ENCODE results near the gene TCP11.

Gene TCP11

DNA sequence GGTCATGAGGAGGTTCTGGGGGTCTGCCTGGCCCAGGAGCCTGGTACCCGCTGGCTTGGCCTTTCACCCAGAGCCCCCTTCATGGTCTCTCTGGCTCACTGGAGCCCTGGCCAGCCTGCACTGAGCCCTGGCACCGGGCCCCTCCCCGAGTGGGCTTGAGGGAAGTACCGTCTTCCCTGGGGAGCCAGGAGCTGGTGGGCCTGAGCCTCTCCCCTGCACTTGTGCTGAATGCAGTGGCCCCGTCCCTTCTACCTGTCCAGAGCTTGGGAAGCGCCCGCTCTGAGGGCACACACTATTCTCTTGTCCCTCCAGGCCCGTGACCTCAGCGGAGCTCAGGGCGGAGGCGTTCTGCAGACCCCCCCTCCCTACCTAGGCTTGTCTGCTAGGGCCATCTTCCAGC lies 62.2 kb downstream of the TCP11 start:
- DNase-seq = peak; percentile 50

DNA sequence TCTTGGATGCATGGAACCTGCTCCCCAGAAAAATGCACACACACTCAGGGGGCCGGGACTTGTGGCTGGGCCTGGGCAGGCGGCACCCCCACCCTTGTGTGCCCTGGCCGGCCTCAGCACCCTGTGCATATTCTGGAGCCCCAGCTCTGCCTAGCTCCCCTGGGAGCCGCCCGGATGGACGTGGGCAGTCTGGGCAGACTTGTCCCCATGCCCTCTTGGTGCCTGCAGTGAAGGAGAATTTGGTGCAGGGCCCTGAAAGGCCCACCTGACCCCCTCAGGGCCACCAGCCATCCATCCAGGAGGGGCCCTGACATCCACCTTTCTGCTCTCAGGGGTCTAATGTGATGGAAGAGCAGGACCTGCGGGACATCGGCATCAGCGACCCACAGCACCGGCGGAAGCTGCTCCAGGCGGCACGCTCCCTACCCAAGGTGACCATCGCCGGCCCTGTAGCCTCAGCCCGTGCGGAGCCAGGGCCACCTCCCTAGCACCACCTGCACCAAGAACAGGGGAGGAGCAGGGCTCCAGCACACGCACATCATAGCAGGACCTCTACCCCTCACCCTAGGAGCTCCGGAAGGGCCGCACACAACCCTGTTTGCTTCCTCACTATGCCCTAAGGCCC lies 62.8 kb downstream of the TCP11 start:
- peak; percentile 19 for DNase-seq

DNA sequence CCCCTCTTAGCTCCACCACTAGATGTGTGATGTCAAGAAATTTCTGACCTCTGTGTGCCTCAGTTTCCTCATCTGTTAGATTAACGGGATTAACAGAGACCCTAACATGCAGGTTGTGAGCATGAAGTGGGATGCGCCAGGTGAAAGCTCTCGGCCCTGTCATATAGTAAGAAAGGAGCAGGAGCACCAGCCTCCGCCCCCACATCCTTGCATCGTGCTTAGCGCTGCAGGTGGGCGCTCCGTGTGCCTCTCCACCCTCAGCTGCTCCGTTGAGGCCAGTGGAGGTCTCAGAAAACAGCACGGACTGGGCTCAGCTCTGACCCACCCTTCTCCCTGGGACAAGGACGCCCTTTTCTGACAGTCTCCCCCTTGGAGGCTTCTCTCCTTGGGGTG lies 63.4 kb downstream of the TCP11 start:
- DNase-seq = peak; percentile 36

DNA sequence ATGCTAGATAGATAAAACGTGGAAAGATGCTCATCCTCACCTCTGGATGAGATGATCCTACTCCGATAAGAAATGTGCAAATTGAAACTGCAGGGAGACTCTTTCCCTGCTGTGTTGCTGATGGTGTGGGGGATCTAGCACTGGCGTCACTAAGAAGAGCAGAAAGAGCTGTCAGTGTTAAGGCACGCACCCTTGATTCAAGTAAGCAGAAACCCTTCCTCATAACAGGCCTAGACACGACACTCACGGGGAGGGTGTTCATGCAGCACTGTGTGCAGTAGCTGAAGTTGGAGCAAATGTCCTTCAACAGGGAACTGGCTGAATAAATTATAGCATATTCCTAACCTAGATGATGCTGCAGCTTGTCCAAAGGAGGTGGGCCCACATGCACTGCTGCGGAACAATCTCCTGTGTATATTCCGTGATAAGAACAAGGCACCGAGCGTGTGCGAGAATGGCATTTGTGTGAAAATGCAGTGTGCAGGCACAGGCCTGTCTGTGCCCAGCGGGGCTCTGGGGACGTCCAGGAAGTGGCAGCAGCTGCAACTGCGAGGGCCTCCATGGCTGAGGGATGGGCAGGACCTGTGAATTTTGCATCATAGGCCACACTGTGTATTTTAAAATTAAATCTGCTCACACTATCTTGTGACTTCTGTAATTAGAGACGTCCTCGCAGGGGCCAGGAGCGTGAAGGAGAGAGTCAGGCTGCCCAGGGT lies 64.0 kb downstream of the TCP11 start:
- peak; percentile 43 for DNase-seq

DNA sequence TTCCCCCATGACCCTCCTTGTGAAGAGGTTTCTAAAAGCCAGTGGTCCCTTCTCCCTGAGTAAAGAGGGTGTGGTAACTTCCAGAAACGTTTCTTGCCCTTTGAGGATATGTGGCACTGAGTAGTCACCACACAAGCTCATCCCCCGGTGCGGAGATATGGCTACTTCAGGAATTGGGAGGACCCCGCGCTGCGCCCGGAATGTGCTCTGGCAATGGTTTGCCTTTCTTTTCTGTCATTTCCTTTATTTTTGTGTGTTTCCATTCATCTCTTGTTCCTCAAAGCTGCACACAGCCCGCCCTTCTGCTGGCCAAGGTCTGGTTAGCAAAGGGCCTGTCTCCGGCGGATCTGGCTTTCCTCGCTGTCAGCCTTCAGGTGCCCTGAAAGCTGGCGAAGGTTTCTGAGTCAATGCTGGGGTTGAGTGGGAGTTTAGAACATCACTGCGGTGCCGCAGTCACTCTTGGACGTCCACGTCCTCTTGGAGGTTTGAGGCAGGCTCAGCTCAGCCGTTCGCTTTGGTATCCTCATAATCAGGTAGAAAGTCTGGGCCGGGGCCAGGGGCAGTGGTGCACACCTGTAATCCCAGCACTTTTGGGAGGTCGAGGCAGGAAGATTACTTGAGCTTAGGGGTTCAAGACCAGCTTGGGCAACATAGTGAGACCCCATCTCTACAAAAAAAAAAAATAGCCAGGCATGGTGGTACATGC lies 67.2 kb downstream of the TCP11 start:
- DNase-seq = no peak

DNA sequence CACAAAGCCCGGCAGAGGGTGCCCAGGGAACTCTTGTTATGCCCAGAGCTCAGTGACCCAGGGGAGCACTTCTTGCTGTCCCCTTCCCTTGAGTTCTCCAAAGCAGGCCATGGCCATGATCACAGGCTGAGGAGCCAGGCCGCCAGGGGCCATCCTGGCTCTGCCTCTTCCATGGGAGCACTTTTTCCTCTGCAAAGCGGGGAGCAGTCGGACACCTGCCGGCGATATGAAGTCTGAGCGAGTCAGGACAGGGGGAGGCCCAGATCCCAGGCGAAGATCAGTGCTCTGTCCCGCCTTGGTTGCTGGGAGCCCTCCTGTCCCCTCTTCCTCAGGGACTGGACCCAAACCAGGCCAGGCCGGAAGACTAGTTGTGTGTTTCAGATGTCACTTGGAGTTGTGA lies 67.9 kb downstream of the TCP11 start:
- no peak for DNase-seq

DNA sequence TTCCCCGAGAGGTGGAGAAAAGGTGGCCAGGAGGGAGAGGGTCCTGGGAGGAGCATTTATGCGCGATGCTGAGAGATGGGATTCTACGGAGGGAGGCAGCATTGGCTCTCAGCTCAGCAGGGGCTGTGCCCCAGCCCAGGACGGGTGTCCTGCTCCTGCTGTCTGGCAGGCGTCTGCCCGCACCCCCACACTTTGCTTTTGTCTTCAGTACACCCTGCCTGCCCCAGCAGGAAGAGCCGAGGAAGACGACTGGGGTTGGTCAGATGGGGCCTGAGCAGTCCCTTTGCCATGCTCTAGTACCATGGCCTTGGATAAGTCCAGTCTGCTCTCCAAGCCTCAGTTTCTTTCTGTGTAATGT lies 68.5 kb downstream of the TCP11 start:
- no peak for DNase-seq

DNA sequence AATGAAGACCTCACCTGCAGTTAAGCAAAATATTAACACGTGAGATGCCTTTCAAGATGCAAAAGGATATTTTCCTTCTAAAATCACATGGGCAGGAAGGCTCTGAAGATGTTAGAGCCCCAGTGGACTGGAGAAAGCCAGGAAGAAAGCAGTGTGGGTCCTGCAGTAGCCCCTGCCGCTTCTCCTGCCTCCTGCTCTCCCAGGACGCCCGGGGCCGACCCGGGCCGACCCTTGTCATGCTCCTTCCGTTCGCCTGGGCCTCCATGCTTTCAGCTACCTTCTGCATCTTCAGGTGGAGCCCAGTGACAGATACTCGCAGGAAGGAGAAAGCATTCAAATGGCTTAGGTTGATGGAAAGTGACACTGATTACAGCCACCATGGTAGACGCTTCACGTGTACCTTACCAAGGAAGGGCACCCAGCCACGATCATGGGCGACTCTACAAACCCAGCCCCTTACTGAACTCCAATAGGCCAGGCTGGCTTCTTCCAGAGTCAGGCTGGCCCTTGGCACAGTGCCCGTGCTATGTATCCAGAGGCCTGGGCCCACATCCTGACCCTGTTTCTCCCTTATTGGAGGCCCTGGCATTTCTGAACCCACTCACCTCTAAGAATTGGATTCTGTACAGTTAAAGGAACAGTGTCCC lies 69.0 kb downstream of the TCP11 start:
- no peak for DNase-seq

DNA sequence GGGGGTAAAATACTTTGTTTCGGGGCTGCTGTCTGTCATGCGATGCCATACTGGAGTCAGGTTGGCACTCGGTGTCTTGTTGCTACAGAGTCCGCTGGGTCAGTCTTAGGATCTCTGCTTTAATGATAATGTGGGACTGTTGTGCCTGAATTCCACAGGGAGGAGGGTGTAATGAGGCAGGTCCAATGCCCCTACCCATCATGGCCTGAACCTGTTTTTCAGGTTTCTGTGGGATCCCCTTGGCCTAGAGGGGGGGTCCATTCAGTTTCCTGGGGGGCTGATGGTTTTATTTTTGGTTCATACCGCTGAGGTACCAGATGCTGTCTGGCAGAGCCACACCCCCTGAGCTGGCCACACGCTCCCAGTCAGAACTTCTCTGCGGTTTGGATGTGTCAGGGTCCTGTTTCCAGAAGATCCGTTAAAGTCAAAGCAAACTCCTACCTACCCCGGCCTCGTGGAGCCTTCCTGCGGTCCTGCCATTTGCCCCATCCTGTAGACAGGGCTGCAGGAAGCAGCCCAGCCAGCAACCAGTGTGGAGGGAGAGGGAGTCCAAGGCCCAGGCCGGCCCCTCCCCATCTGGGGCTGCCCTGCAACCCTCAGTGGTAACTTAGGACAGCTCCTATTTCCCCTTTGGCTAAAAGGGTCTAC lies 69.7 kb downstream of the TCP11 start:
- DNase-seq = no peak

DNA sequence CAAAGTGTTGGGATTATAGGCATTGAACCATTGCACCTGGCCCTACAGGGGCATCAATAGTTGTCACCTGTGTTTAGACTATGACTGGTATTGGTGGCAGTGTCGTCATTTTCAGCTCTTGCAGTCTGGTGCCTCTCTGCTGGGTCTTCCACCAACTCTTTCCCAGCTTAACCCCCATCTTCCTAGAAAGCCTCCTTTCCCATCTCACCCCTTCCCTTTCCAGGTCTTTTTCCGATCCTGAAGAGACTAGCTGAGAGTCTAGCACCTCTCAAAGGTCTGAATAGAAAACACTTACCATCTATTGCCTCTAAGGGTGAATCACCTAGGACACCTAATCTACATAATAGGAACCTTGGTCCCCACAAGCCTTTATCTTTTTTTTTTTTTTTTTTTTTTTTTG lies 71.0 kb downstream of the TCP11 start:
- DNase-seq = no peak

DNA sequence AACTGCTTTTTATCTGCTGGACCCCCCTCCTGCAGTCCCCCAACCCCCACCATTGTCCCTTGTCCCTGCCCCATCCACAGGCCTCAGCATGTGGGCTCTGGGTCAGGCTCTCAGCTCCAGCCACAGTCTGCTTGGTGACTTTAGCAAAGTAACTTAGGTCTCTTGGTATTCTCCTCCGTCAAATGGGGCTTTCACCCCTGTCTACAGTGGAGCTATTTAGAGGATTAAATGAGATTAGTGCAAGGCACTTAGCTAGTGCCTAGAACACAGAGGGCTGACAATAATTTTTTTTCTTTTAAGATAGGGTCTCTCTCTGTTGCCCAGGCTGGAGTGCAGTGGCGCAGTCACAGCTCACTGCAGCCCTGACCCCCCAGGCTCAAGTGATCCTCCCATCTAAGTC lies 71.9 kb downstream of the TCP11 start:
- DNase-seq = no peak

DNA sequence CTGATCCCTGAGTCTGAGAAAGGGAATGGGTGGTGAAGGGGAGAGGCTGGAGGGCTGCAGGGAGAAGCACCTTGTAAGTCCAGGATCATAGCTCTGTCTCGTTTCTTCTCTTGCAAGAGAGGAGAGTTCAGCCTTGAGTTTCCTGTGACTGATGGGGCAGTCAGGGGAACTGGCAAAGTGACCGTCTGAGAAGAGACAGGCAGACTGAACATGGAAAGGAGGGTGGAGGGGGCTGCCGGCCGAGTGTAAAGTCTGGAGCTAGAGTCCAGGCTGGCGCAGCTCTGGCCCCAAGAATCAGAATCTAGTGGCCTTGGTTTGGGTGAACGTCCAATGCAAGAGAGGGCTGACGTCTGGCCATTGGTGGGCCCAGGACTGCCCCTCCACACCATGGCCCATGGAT lies 72.5 kb downstream of the TCP11 start:
- DNase-seq = no peak

DNA sequence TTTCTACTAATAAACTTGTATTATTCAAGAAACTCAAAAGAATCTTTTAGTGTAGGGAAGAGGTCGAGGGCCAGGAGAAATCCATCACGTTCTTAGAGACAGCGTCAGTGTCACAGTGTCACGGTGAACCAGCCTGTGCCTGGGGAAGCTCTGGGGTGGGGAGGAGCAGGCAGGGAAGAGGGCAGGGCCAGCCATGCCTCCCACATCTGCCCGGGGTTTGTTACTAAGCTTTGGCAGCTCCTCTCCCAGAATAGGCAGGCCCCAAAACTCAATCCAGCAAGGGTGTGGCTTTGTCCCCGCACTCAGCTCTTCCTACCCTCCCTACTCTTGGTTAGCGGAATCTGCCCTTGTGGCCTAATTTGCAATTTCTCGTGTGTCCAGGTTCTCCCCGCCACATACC lies 72.9 kb downstream of the TCP11 start:
- DNase-seq = no peak

Measured in activated effector memory CD4-positive, alpha-beta T cell treated with anti-CD3 and anti-CD28 coated beads, Interleukin-2, amount 50 U/mL, for 16 hours (primary cell).